ENCODE data around the gene RBPJ. TPM values are rescaled to one million over a fixed set of nuclear protein-coding genes. Genes with fewer than 3 reads are reported as not detected.

Gene RBPJ
- total RNA-seq, 1 donor from 2014 or later = 51.4 TPM

GRCh38 chr4:26418850-26419249 lies 98.0 kb downstream of the RBPJ start:
- POLR2A ChIA-PET = no interaction called here
- H3K36me3 Mint-ChIP-seq (ENCODE audit: low read depth) = peaks cover 58% of the 10 kb centered on the region
- no peaks in the 10 kb centered on the region for H3K27me3 Mint-ChIP-seq
- TF ChIP-seq, protein P1, sequence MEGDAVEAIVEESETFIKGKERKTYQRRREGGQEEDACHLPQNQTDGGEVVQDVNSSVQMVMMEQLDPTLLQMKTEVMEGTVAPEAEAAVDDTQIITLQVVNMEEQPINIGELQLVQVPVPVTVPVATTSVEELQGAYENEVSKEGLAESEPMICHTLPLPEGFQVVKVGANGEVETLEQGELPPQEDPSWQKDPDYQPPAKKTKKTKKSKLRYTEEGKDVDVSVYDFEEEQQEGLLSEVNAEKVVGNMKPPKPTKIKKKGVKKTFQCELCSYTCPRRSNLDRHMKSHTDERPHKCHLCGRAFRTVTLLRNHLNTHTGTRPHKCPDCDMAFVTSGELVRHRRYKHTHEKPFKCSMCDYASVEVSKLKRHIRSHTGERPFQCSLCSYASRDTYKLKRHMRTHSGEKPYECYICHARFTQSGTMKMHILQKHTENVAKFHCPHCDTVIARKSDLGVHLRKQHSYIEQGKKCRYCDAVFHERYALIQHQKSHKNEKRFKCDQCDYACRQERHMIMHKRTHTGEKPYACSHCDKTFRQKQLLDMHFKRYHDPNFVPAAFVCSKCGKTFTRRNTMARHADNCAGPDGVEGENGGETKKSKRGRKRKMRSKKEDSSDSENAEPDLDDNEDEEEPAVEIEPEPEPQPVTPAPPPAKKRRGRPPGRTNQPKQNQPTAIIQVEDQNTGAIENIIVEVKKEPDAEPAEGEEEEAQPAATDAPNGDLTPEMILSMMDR (IDR thresholded peaks at IDR 0.05) = no peak
- no peak overlapping the region for H3K4me3 Mint-ChIP-seq
- H3K27ac Mint-ChIP-seq = no peak overlapping the region
- H3K9me3 Mint-ChIP-seq = no peaks in the 10 kb centered on the region
- ATAC-seq (ENCODE audit: low read depth) (no peak), DNase-seq (no peak)
- H3K4me1 Mint-ChIP-seq = no peaks in the 10 kb centered on the region
- intact Hi-C loops (cut with micrococcal nuclease) = no loop called here
- CTCF ChIA-PET = no interaction called here

DNA sequence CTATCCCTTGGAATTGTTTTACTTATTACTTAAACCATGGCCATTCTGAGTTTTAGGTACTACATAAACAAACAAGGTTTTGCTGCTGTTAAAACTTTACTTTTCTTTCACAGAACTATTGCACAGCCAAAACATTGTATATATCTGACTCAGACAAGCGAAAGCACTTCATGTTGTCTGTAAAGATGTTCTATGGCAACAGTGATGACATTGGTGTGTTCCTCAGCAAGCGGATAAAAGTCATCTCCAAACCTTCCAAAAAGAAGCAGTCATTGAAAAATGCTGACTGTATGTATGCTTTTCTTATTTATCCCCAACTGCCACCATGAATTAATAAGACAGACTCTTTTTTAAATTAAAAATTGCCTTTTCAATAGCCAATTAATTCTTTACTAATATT lies 99.6 kb downstream of the RBPJ start:
- TF ChIP-seq, protein P1 (IDR thresholded peaks at IDR 0.05) = no peak
- ChIA-PET POLR2A (no interaction called here), CTCF (no interaction called here)
- Mint-ChIP-seq H3K4me1 (no peaks in the 10 kb centered on the region), H3K27ac (no peak overlapping the region), H3K27me3 (no peaks in the 10 kb centered on the region), H3K4me3 (no peak overlapping the region), H3K9me3 (no peaks in the 10 kb centered on the region), H3K36me3 (ENCODE audit: low read depth) (peaks cover 62% of the 10 kb centered on the region)
- ATAC-seq (ENCODE audit: low read depth) (no peak), DNase-seq (no peak)
- intact Hi-C loops (cut with micrococcal nuclease) = no loop called here

GRCh38 chr4:26420913-26421312 lies 100.1 kb downstream of the RBPJ start:
- peaks cover 60% of the 10 kb centered on the region for H3K36me3 Mint-ChIP-seq (ENCODE audit: low read depth)
- intact Hi-C loops (cut with micrococcal nuclease) = no loop called here

DNA sequence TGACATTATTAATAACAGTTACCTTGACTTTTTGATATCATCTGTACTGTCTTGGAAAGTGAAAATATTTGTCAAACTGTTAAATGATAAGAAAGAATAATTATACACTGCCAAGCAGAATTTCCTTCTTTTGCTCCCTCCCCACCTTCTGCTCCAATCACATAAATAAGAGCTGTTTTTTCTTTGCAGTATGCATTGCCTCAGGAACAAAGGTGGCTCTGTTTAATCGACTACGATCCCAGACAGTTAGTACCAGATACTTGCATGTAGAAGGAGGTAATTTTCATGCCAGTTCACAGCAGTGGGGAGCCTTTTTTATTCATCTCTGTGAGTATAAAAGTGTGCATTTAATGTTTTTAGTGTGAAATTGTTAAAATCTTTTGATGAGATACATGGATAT lies 103.3 kb downstream of the RBPJ start:
- Mint-ChIP-seq H3K4me1 (no peaks in the 10 kb centered on the region), H3K27ac (no peak overlapping the region), H3K36me3 (ENCODE audit: low read depth) (peaks cover 73% of the 10 kb centered on the region), H3K27me3 (no peaks in the 10 kb centered on the region), H3K4me3 (no peak overlapping the region), H3K9me3 (no peaks in the 10 kb centered on the region)
- ChIA-PET CTCF (no interaction called here), POLR2A (no interaction called here)
- ATAC-seq (ENCODE audit: low read depth) (no peak), DNase-seq (no peak)
- intact Hi-C loops (cut with micrococcal nuclease) = no loop called here
- TF ChIP-seq, protein P1 (IDR thresholded peaks at IDR 0.05) = no peak

More at GRCh38 chr4:26420913-26421312, 100.1 kb downstream of the RBPJ start:
- DNase-seq (no peak), ATAC-seq (ENCODE audit: low read depth) (no peak)
- H3K27ac Mint-ChIP-seq = no peak overlapping the region
- no peaks in the 10 kb centered on the region for H3K4me1 Mint-ChIP-seq
- H3K27me3 Mint-ChIP-seq = no peaks in the 10 kb centered on the region
- no peak overlapping the region for H3K4me3 Mint-ChIP-seq
- TF ChIP-seq, protein P1 (IDR thresholded peaks at IDR 0.05) = no peak
- ChIA-PET POLR2A (no interaction called here), CTCF (no interaction called here)
- H3K9me3 Mint-ChIP-seq = no peaks in the 10 kb centered on the region

- Mint-ChIP-seq H3K27me3 (no peaks in the 10 kb centered on the region), H3K36me3 (ENCODE audit: low read depth) (peaks cover 80% of the 10 kb centered on the region), H3K9me3 (no peaks in the 10 kb centered on the region), H3K4me1 (no peaks in the 10 kb centered on the region), H3K27ac (no peak overlapping the region), H3K4me3 (no peak overlapping the region)
- ATAC-seq (ENCODE audit: low read depth) (no peak), DNase-seq (no peak)
- TF ChIP-seq, protein P1 (IDR thresholded peaks at IDR 0.05) = no peak
- ChIA-PET CTCF (no interaction called here), POLR2A (no interaction called here)
- intact Hi-C loops (cut with micrococcal nuclease) = no loop called here
Measured at GRCh38 chr4:26424838-26425237, 104.0 kb downstream of the RBPJ start.
